HCT116 (cell line): ENCODE measurements around the gene PDGFA. TPM values are rescaled to one million over a fixed set of nuclear protein-coding genes. Genes with fewer than 3 reads are reported as not detected.

Experiments used
- ATAC-seq: fragments of 200-7000 bp; cut with Tn5 transposase; 2 replicates; pipeline ENCODE4 v1.9.1; 2020; ENCODE audit warnings: mild to moderate bottlenecking, moderate library complexity
- BruUV-seq: library from RNA; stranded (reverse); fragments of 400-500 nt; replicated peaks from 2 replicates; lab custom pipeline; 2021; lab: Mats Ljungman, UMichigan
- CTCF ChIA-PET: fragments of 300-600 bp; sonication (Branson Sonifier 250); formaldehyde crosslinking; loops from one replicate; lab custom pipeline; 2021; ENCODE audit warnings: antibody characterized with exemption; lab: Charles Lee
- POLR2A ChIA-PET: fragments of 300-600, 350-600 bp; sonication (Branson Sonifier 250); formaldehyde crosslinking; loops from one replicate; lab custom pipeline; 2021; ENCODE audit warnings: antibody characterized with exemption; lab: Charles Lee
- RAD21 ChIA-PET, 2 experiments: fragments of 300-600 bp; sonication (Branson Sonifier 250); formaldehyde crosslinking; loops; one replicate each; lab custom pipeline; 2023; ENCODE audit warnings: low total read pairs in 2 of 2; ENCODE audit not compliant: uncharacterized antibody in 2 of 2, unreplicated experiment in 2 of 2, low non-redundant PET in 1 of 2; lab: Charles Lee
- DNase-seq: peaks from one replicate; pipeline ENCODE4 v3.0.0-alpha.2; 2010; ENCODE audit warnings: low read depth, low spot score
- H2AFZ ChIP-seq: fragments of 200-600 bp; shearing (Covaris generic), sonication (generic); 2 replicates; pipeline ENCODE4 v1.6.1; 2017; ENCODE audit warnings: low read depth, mixed run types, mixed read lengths, antibody characterized with exemption, low read length; ENCODE audit not compliant: poor library complexity, severe bottlenecking
- H3K27ac ChIP-seq: 2 replicates; pipeline ENCODE4 v1.5.1; 2012; ENCODE audit warnings: low read depth, low read length
- H3K27me3 ChIP-seq: fragments of 200-600 bp; sonication (generic); 2 replicates; pipeline ENCODE4 v1.6.1; 2016; ENCODE audit warnings: mixed run types, low read length, mixed read lengths; ENCODE audit not compliant: insufficient read depth
- H3K36me3 ChIP-seq, 2 experiments: fragments of 200-500 bp in 1 of 2; fragments of 200-600 bp in 1 of 2; sonication (Bioruptor generic) in 1 of 2; sonication (generic) in 1 of 2; 2 replicates each; pipeline versions ENCODE4 v1.5.1 to v1.6.1; 2014 to 2016; ENCODE audit warnings: low read length in 2 of 2, inconsistent platforms in 1 of 2, mixed read lengths in 1 of 2, mixed run types in 1 of 2; ENCODE audit not compliant: insufficient read depth in 2 of 2, control insufficient read depth in 1 of 2
- H3K4me1 ChIP-seq, 2 experiments: fragments of 200-600 bp in 1 of 2; sonication (generic) in 1 of 2; 2 replicates each; pipeline versions ENCODE4 v1.5.1 to v1.6.1; 2012 to 2017; ENCODE audit warnings: low read length in 2 of 2, inconsistent platforms in 1 of 2, mild to moderate bottlenecking in 1 of 2, mixed read lengths in 1 of 2, mixed run types in 1 of 2, moderate library complexity in 1 of 2; ENCODE audit not compliant: insufficient read depth in 2 of 2, control insufficient read depth in 1 of 2
- H3K4me2 ChIP-seq: fragments of 200-600 bp; sonication (generic); 2 replicates; pipeline ENCODE4 v1.6.1; 2017; ENCODE audit warnings: mixed run types, low read length, mixed read lengths
- H3K4me3 ChIP-seq, 2 experiments: fragments of 200-600 bp in 1 of 2; sonication (generic) in 1 of 2; replicated peaks in 1 of 2; 2 replicates each; pipeline ENCODE4 v1.5.1; 2011 to 2016; ENCODE audit warnings: low read length in 2 of 2, control low read depth in 1 of 2, low read depth in 1 of 2, mild to moderate bottlenecking in 1 of 2, mixed read lengths in 1 of 2, mixed run types in 1 of 2
- H3K79me2 ChIP-seq: fragments of 200-600 bp; sonication (generic); 2 replicates; pipeline ENCODE4 v1.6.1; 2017; ENCODE audit warnings: mild to moderate bottlenecking, mixed run types, low read length, moderate library complexity, mixed read lengths; ENCODE audit not compliant: insufficient read depth
- H3K9ac ChIP-seq: fragments of 200-600 bp; sonication (generic); 2 replicates; pipeline ENCODE4 v1.6.1; 2016; ENCODE audit warnings: low read length, mixed read lengths
- H3K9me2 ChIP-seq: fragments of 200-600 bp; sonication (generic), shearing (Covaris generic); 2 replicates; pipeline ENCODE4 v1.6.1; 2017; ENCODE audit warnings: mixed run types, mild to moderate bottlenecking, moderate library complexity; ENCODE audit not compliant: insufficient read depth
- H3K9me3 ChIP-seq, 2 experiments: fragments of 200-500 bp in 1 of 2; fragments of 200-600 bp in 1 of 2; sonication (Bioruptor generic) in 1 of 2; sonication (generic) in 1 of 2; 2 replicates each; pipeline ENCODE4 v1.6.1; 2014 to 2017; ENCODE audit warnings: low read length in 2 of 2, mixed read lengths in 2 of 2, inconsistent platforms in 1 of 2, low read depth in 1 of 2, mild to moderate bottlenecking in 1 of 2, mixed run types in 1 of 2, moderate library complexity in 1 of 2; ENCODE audit not compliant: control insufficient read depth in 1 of 2, insufficient read depth in 1 of 2
- H4K20me1 ChIP-seq: fragments of 200-600 bp; sonication (generic), shearing (Covaris generic); 2 replicates; pipeline ENCODE4 v1.6.1; 2017; ENCODE audit warnings: mixed run types, mild to moderate bottlenecking, moderate library complexity; ENCODE audit not compliant: insufficient read depth
- CBX3 ChIP-seq: IDR thresholded peaks from 2 replicates; pipeline ENCODE4 v1.6.1; 2012; ENCODE audit warnings: low read depth
- EGR1 ChIP-seq: IDR thresholded peaks from 2 replicates; pipeline ENCODE4 v1.6.1; 2012; ENCODE audit warnings: low read depth
- EZH2phosphoT487 ChIP-seq: fragments of 200-600 bp; IDR thresholded peaks from 2 replicates; pipeline ENCODE4 v1.6.1; 2018; ENCODE audit warnings: antibody characterized with exemption, borderline replicate concordance
- MAX ChIP-seq: IDR thresholded peaks from 2 replicates; pipeline ENCODE4 v1.6.1; 2012
- POLR2A ChIP-seq: IDR thresholded peaks from 2 replicates; pipeline ENCODE4 v1.7.0; 2011; ENCODE audit warnings: borderline replicate concordance; ENCODE audit not compliant: insufficient read depth, insufficient read length; ENCODE audit errors: extremely low read depth
- POLR2AphosphoS5 ChIP-seq: IDR thresholded peaks from 2 replicates; pipeline ENCODE4 v1.6.1; 2011; ENCODE audit warnings: mild to moderate bottlenecking, low read depth, low read length, moderate library complexity
- REST ChIP-seq: IDR thresholded peaks from 2 replicates; pipeline ENCODE4 v1.6.1; 2012; ENCODE audit warnings: low read depth
- SIN3A ChIP-seq: IDR thresholded peaks from 2 replicates; pipeline ENCODE4 v1.6.1; 2012; ENCODE audit warnings: low read depth
- SP1 ChIP-seq: IDR thresholded peaks from 2 replicates; pipeline ENCODE4 v1.6.1; 2012; ENCODE audit warnings: low read depth
- SRF ChIP-seq: IDR thresholded peaks from 2 replicates; pipeline ENCODE4 v1.6.1; 2012; ENCODE audit warnings: low read depth
- TCF7L2 ChIP-seq: IDR thresholded peaks from 2 replicates; pipeline ENCODE4 v1.7.0; 2011; ENCODE audit warnings: borderline replicate concordance, inconsistent platforms; ENCODE audit not compliant: insufficient read depth, insufficient read length; ENCODE audit errors: extremely low read depth
- ZFX ChIP-seq: fragments of 450-650 bp; IDR thresholded peaks from 2 replicates; pipeline ENCODE4 v1.6.1; 2017
- intact Hi-C: fragments of 100-400 bp; cut with micrococcal nuclease; formaldehyde crosslinking; loops from 2 replicates; pipeline ENCODE4 v1.10.0; 2022
- total RNA-seq: library from RNA; stranded (reverse); gene quantifications from one replicate; pipeline ENCODE4 v1.2.1, GENCODE V29; 2021; ENCODE audit not compliant: unreplicated experiment
- TF ChIP-seq, protein P1 (sequence below): IDR thresholded peaks from 2 replicates; pipeline ENCODE4 v1.6.1; 2012
- TF ChIP-seq, protein P2 (sequence below): IDR thresholded peaks from 2 replicates; pipeline ENCODE4 v1.6.1; 2011; ENCODE audit warnings: mild to moderate bottlenecking, low read length, moderate library complexity; ENCODE audit not compliant: insufficient replicate concordance; ENCODE audit errors: extremely low read depth
- TF ChIP-seq, protein P3 (sequence below), 3 experiments: fragments of 200-600 bp in 1 of 3; sonication (generic) in 1 of 3; IDR thresholded peaks in 2 of 3; conservative IDR thresholded peaks in 1 of 3; 2 replicates each; pipeline ENCODE4 v1.5.1; 2012 to 2017; ENCODE audit warnings: low read depth in 2 of 3, low read length in 2 of 3, antibody characterized with exemption in 1 of 3, borderline replicate concordance in 1 of 3, control low read depth in 1 of 3, mild to moderate bottlenecking in 1 of 3, mixed read lengths in 1 of 3, mixed run types in 1 of 3, moderate library complexity in 1 of 3; ENCODE audit not compliant: insufficient read depth in 1 of 3

PDGFA gene
- total RNA-seq, 1 experiment from 2014 or later, result 44.7 TPM

DNA sequence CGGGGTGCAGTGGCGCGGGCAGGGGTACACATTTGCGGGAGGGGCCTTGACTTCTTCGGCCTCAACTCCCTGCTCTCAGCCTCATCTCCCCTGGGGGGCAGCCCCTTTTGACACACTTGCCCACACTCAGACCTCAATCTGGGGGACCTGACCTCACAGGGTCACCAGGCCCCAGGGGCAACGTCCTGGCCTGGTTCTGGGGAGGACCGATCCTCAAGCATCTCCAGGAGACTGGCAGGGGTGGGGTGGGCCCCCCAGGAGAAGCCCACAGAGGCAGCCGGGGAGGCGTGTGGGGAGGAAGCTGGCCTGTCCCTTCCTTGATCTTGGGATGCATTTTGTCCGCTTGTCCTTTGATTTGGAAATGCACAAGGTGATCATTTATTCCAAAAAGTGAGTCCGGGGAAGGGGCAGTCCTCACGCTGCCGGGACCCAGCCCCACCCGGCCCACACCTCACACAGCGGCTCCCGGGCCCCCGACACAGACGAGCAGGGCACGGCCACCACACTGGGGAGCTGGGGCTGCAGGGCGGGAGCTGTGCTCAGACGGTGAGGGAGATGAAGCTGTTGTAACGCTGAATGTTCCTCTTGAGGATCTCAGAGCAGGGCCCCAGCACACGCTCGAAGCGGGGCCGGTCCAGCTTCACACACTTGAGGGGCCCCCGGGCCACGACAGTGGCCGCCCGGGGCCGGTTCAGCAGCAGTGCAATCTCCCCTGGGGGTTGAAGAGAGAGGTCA is 30.4 kb upstream of the PDGFA start:
- Histone ChIP-seq H3K4me3 (no peak overlapping the region), H3K36me3 (no peaks in the 10 kb centered on the region), H4K20me1 (no peaks in the 10 kb centered on the region), H3K79me2 (no peaks in the 10 kb centered on the region), H3K27ac (no peak overlapping the region), H3K9ac (no peak overlapping the region), H3K4me2 (no peak overlapping the region), H2AFZ (no peak overlapping the region), H3K27me3 (no peaks in the 10 kb centered on the region), H3K9me3 (no peaks in the 10 kb centered on the region), H3K9me2 (no peaks in the 10 kb centered on the region), H3K4me1 (no peaks in the 10 kb centered on the region)
- RAD21 ChIA-PET, result no interaction called here
- DNase-seq (no peak), ATAC-seq (no peak)
- BruUV-seq, result no TSS peak
- CTCF ChIA-PET, result no interaction called here
- intact Hi-C loops, result no loop called here
- POLR2A ChIA-PET, result no interaction called here
- TF ChIP-seq SP1 (no peak), EGR1 (no peak), ZFX (no peak), REST (no peak), EZH2phosphoT487 (no peak), POLR2AphosphoS5 (no peak), SRF (no peak), MAX (no peak), CBX3 (no peak), SIN3A (no peak), TCF7L2 (no peak), POLR2A (no peak)
- TF ChIP-seq, protein P1, sequence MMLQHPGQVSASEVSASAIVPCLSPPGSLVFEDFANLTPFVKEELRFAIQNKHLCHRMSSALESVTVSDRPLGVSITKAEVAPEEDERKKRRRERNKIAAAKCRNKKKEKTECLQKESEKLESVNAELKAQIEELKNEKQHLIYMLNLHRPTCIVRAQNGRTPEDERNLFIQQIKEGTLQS, result no peak
- TF ChIP-seq, protein P2, sequence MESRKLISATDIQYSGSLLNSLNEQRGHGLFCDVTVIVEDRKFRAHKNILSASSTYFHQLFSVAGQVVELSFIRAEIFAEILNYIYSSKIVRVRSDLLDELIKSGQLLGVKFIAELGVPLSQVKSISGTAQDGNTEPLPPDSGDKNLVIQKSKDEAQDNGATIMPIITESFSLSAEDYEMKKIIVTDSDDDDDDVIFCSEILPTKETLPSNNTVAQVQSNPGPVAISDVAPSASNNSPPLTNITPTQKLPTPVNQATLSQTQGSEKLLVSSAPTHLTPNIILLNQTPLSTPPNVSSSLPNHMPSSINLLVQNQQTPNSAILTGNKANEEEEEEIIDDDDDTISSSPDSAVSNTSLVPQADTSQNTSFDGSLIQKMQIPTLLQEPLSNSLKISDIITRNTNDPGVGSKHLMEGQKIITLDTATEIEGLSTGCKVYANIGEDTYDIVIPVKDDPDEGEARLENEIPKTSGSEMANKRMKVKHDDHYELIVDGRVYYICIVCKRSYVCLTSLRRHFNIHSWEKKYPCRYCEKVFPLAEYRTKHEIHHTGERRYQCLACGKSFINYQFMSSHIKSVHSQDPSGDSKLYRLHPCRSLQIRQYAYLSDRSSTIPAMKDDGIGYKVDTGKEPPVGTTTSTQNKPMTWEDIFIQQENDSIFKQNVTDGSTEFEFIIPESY, result no peak
- TF ChIP-seq, protein P3, sequence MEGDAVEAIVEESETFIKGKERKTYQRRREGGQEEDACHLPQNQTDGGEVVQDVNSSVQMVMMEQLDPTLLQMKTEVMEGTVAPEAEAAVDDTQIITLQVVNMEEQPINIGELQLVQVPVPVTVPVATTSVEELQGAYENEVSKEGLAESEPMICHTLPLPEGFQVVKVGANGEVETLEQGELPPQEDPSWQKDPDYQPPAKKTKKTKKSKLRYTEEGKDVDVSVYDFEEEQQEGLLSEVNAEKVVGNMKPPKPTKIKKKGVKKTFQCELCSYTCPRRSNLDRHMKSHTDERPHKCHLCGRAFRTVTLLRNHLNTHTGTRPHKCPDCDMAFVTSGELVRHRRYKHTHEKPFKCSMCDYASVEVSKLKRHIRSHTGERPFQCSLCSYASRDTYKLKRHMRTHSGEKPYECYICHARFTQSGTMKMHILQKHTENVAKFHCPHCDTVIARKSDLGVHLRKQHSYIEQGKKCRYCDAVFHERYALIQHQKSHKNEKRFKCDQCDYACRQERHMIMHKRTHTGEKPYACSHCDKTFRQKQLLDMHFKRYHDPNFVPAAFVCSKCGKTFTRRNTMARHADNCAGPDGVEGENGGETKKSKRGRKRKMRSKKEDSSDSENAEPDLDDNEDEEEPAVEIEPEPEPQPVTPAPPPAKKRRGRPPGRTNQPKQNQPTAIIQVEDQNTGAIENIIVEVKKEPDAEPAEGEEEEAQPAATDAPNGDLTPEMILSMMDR (IDR thresholded peaks at IDR 0.05 in 2 of 3, conservative IDR thresholded peaks at IDR 0.05 in 1 of 3; ENCODE audit: borderline replicate concordance in 1 of 3, insufficient read depth in 1 of 3, low read depth in 2 of 3, low read length in 2 of 3), result no peak
- TF ChIP-seq, all 23 proteins: peak for 0
